Progenitor cell of endocrine pancreas (in vitro differentiated cells): ENCODE results near the gene PHOSPHO2. TPM values are rescaled to one million over a fixed set of nuclear protein-coding genes. Genes with fewer than 3 reads are reported as not detected.

ENCODE experiments used
- DNase-seq: peaks from one replicate; pipeline ENCODE4 v3.0.0; 2021; ENCODE audit warnings: low spot score; ENCODE audit not compliant: unreplicated experiment
- H3K27ac Mint-ChIP-seq: 2 replicates; pipeline ENCODE4 v1.8.0; 2021; ENCODE audit warnings: mild to moderate bottlenecking, moderate library complexity, mixed read lengths
- H3K27me3 Mint-ChIP-seq: 2 replicates; pipeline ENCODE4 v1.8.0; 2021; ENCODE audit warnings: mixed read lengths
- H3K36me3 Mint-ChIP-seq: 2 replicates; pipeline ENCODE4 v1.8.0; 2022; ENCODE audit warnings: mixed read lengths; ENCODE audit not compliant: insufficient read depth
- H3K4me1 Mint-ChIP-seq: 2 replicates; pipeline ENCODE4 v1.8.0; 2021; ENCODE audit warnings: low read depth, mixed read lengths
- H3K4me3 Mint-ChIP-seq: 2 replicates; pipeline ENCODE4 v1.8.0; 2021; ENCODE audit warnings: low read depth, mild to moderate bottlenecking, moderate library complexity, mixed read lengths
- H3K9me3 Mint-ChIP-seq: 2 replicates; pipeline ENCODE4 v1.8.0; 2021; ENCODE audit warnings: low read depth, mixed read lengths
- CTCF ChIP-seq: fragments of 200-600 bp; sonication (generic); IDR thresholded peaks from one replicate; pipeline ENCODE4 v1.5.0; 2021; ENCODE audit warnings: antibody characterized with exemption, mild to moderate bottlenecking; ENCODE audit not compliant: unreplicated experiment
- total RNA-seq: library from RNA; stranded (reverse); gene quantifications from 2 replicates; pipeline ENCODE4 v1.2.1, GENCODE V29; 2021

The PHOSPHO2 gene
- total RNA-seq, 1 donor from 2014 or later, result 17.3 TPM

DNA sequence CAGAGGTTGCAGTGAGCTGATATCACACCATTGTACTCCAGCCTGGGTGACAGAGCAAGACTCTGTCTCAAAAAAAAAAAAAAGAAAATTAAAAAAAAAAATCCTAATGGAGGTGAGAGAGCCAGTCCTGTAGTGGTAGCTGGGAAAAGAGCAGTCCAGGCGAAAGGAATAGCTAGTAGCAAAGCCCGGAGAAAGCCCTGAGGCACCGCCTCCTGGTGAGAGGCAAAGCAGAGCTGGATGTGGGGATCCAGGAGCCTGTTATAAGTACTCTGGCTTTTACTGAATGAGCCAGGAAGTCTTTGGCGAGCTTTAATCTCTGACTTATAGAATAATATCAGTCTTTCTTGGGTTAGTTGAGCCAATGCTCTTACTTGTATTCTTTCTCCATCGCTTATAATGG is 32.8 kb downstream of the PHOSPHO2 start:
- H3K36me3 Mint-ChIP-seq, result no peaks in the 10 kb centered on the region
- peaks cover 4% of the 10 kb centered on the region for H3K4me1 Mint-ChIP-seq
- H3K27ac Mint-ChIP-seq, result no peak overlapping the region
- H3K4me3 Mint-ChIP-seq, result no peak overlapping the region
- no peak for DNase-seq
- no peak for TF ChIP-seq CTCF
- H3K9me3 Mint-ChIP-seq, result no peaks in the 10 kb centered on the region
- H3K27me3 Mint-ChIP-seq, result peaks cover 5% of the 10 kb centered on the region

GRCh38 chr2:169729274-169729605 is 35.0 kb downstream of the PHOSPHO2 start:
- no peak for DNase-seq

GRCh38 chr2:169732075-169732474 is 37.8 kb downstream of the PHOSPHO2 start:
- H3K4me3 Mint-ChIP-seq, result peak overlapping the region; percentile 49
- H3K4me1 Mint-ChIP-seq, result peaks cover 24% of the 10 kb centered on the region
- no peak for TF ChIP-seq CTCF
- H3K27ac Mint-ChIP-seq, result peak overlapping the region; percentile 68
- no peaks in the 10 kb centered on the region for H3K36me3 Mint-ChIP-seq
- H3K27me3 Mint-ChIP-seq, result peaks cover 8% of the 10 kb centered on the region
- DNase-seq, result no peak
- no peaks in the 10 kb centered on the region for H3K9me3 Mint-ChIP-seq

More at GRCh38 chr2:169729274-169729605, 35.0 kb downstream of the PHOSPHO2 start:
- no peak overlapping the region for H3K4me3 Mint-ChIP-seq
- no peaks in the 10 kb centered on the region for H3K9me3 Mint-ChIP-seq
- H3K4me1 Mint-ChIP-seq, result peaks cover 4% of the 10 kb centered on the region
- peaks cover 8% of the 10 kb centered on the region for H3K27me3 Mint-ChIP-seq
- H3K36me3 Mint-ChIP-seq, result no peaks in the 10 kb centered on the region
- H3K27ac Mint-ChIP-seq, result no peak overlapping the region
- TF ChIP-seq CTCF, result no peak

DNA sequence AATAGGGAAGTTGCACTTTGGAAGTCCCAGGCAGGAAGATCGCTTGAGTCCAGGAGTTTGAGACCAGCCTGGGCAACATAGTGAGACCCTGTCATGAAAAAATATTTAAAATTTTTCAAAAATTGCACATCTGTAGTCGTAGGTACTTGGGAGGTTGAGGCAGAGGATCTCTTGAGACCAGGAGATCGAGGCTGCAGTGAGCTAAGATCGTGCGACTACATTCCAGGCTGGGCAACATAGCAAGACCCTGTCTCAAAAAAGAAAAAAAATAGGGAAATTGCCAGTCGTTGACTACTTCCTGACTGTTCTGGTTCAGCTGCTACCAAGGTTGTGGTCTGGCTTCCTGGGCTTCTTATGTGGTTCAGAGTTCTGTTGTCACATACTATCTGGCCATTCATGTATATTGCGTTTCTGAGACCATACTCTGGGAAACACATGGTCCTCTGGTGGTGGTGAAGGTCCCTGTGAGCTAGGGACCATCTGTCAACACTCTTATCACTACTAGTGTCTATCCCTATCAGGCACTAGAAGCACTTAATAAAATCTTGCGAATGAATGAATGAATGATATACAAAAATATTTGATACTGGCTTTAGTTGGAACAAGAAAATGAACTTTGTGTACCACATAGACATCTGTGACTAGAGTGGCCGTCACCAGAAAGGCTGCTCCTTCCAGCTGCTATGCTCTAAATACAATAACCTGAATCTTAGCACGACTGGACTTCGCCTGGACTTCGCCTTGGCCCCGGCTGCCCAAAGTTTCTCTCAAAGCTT is 38.5 kb downstream of the PHOSPHO2 start:
- no peaks in the 10 kb centered on the region for H3K36me3 Mint-ChIP-seq
- H3K27me3 Mint-ChIP-seq, result peaks cover 8% of the 10 kb centered on the region
- DNase-seq, result no peak
- no peaks in the 10 kb centered on the region for H3K9me3 Mint-ChIP-seq
- peaks cover 27% of the 10 kb centered on the region for H3K4me1 Mint-ChIP-seq
- H3K27ac Mint-ChIP-seq, result peak overlapping the region; percentile 68
- no peak for TF ChIP-seq CTCF
- peak overlapping the region; percentile 99 for H3K4me3 Mint-ChIP-seq

DNA sequence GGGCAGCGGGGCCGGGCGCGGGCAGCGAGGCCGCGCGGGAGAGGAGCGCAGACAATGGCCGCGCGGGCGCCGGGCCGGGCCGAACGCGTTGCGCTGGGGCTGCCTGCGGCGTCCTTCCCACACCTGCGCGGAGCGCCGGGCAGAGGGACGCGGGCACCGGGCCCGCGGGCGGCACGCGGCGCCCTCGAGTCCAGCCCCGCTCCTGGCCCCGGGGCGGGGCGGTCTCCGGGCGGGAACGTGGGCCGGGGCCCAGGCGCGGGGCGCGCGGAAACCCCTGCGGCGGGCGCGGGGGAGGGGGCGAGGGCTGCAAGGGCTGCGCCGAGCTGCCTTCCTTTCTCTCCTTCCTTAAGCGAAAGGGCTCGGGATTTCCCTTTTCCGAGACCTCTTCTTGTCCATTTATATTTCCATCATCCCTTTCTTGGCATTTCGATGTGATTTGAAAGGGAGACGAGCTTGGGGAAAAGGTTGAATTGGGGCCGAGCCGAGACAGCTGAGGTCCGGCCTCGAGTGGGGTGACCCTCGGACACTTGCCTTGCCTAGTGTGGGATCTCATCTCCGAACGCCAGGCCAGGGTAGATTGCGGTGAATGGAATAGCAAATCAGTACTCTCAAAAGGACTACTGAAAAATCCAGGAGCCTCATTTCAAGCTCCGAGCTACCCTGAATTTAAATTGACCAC is 40.0 kb downstream of the PHOSPHO2 start:
- H3K27ac Mint-ChIP-seq, result peak overlapping the region; percentile 90
- no peak for TF ChIP-seq CTCF
- H3K4me3 Mint-ChIP-seq, result peak overlapping the region; percentile 85
- DNase-seq, result peak; percentile 24
- no peaks in the 10 kb centered on the region for H3K9me3 Mint-ChIP-seq
- H3K36me3 Mint-ChIP-seq, result peaks cover 4% of the 10 kb centered on the region
- H3K27me3 Mint-ChIP-seq, result peaks cover 8% of the 10 kb centered on the region
- peaks cover 26% of the 10 kb centered on the region for H3K4me1 Mint-ChIP-seq
